Measurements from ENCODE around the gene CFAP97D1. TPM values are rescaled to one million over a fixed set of nuclear protein-coding genes. Genes with fewer than 3 reads are reported as not detected.

CFAP97D1 gene
- polyA plus RNA-seq, 2 of the 4 experiments (the other 2 are of a cell fraction) = not detected

DNA sequence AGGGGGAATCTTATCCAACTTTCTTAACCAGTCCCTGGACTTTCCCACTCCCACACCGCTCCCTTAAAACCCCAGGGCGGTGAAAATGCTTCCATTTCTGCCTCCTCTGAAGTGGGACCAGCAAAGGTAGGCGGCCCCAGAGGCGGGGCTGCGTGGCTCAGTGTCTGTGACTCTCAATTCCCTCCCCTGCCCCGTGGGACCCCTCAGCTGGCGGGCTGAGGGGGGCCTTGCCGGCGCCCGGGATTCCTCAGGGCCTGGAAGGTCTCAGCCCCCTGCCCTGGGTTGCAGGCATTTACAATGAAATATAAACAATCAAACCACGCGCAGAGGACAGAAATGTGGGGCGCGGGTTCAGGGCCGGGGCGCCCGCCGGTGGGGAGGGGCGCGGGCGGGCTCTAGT is 25.3 kb upstream of the CFAP97D1 start:
- Histone ChIP-seq H3K4me3 (no peak overlapping the region), H3K4me2 (no peak overlapping the region), H3K4me1 (peaks cover 13% of the 10 kb centered on the region), H3K27ac (no peak overlapping the region), H3K9me3 (no peaks in the 10 kb centered on the region)
- no peak for ATAC-seq
- POLR2A ChIA-PET = no interaction called here
- no peak for TF ChIP-seq SREBF2 (IDR thresholded peaks at IDR 0.05)
- TF ChIP-seq HES2 (IDR thresholded peaks at IDR 0.05) = no peak
- TF ChIP-seq MAZ (IDR thresholded peaks at IDR 0.05; ENCODE audit: borderline replicate concordance, low read depth, low read length) = no peak
- no peak for TF ChIP-seq ZC3H11A (IDR thresholded peaks at IDR 0.05)
- no peak for TF ChIP-seq CBX8 (IDR thresholded peaks at IDR 0.05)
- TF ChIP-seq CHD2 (IDR thresholded peaks at IDR 0.05; ENCODE audit: low read length, partially characterized antibody) = no peak
- TF ChIP-seq RARB (CRISPR knock-in tag; IDR thresholded peaks at IDR 0.05) = no peak
- no peak for TF ChIP-seq ZFP36 (IDR thresholded peaks at IDR 0.05; ENCODE audit: borderline replicate concordance, partially characterized antibody)
- TF ChIP-seq TP53 (CRISPR knock-in tag; IDR thresholded peaks at IDR 0.05) = no peak
- TF ChIP-seq USF2 (IDR thresholded peaks at IDR 0.05) = no peak
- TF ChIP-seq HOXB13 (CRISPR knock-in tag; IDR thresholded peaks at IDR 0.05; ENCODE audit: low read depth) = no peak
- no peak for TF ChIP-seq E2F6 (IDR thresholded peaks at IDR 0.05; ENCODE audit: borderline replicate concordance, low read depth)
- TF ChIP-seq RCOR1 (IDR thresholded peaks at IDR 0.05; ENCODE audit: low read depth, low read length) = no peak
- no peak for DNase-seq (ENCODE audit: low read depth in 1 of 2, low spot score in 1 of 2)
- no peak for FAIRE-seq
- 91% methylated on average over 15 of the region's 21 CpGs for WGBS (ENCODE audit: missing lambda C conversion rate)
- CTCF ChIA-PET = interaction anchor here (1.1 to 13.9 kb wide), 5 partner anchors 11 to 271 kb away, joined by 3 to 288 read pairs (median 180); partner anchors contain the start of gene DHX8

DNA sequence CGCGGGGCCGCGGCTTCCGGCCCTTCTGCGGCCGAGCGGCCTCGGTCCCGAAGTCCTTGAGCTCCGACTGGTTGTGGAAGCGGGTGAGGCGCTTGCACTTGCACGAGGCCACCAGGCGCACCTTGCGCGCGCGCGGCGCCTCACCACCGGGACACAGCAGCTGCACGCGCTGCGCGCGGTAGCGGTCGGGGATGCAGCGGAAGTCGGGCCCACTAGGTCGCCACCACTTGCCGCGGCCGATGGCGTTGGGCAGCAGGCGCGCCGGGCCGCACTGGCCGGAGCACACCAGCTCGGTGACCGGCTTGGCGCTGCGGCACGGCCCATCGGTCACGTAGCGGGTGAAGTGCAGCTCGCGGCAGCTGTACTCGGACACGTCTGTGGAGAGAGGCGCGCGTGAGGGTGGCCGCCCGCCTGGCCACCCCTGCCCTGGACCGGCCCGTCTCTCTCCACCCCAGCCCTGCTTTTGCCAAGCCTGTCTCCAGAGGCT is 24.8 kb upstream of the CFAP97D1 start:
- no peak overlapping the region for H3K4me2 ChIP-seq
- TF ChIP-seq, protein P1, sequence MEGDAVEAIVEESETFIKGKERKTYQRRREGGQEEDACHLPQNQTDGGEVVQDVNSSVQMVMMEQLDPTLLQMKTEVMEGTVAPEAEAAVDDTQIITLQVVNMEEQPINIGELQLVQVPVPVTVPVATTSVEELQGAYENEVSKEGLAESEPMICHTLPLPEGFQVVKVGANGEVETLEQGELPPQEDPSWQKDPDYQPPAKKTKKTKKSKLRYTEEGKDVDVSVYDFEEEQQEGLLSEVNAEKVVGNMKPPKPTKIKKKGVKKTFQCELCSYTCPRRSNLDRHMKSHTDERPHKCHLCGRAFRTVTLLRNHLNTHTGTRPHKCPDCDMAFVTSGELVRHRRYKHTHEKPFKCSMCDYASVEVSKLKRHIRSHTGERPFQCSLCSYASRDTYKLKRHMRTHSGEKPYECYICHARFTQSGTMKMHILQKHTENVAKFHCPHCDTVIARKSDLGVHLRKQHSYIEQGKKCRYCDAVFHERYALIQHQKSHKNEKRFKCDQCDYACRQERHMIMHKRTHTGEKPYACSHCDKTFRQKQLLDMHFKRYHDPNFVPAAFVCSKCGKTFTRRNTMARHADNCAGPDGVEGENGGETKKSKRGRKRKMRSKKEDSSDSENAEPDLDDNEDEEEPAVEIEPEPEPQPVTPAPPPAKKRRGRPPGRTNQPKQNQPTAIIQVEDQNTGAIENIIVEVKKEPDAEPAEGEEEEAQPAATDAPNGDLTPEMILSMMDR (IDR thresholded peaks at IDR 0.05) = no peak
- TF ChIP-seq NPAS2 (CRISPR knock-in tag; IDR thresholded peaks at IDR 0.05; ENCODE audit: borderline replicate concordance) = no peak
- TF ChIP-seq E2F6 (IDR thresholded peaks at IDR 0.05; ENCODE audit: borderline replicate concordance, low read depth) = no peak
- no peak for TF ChIP-seq ZC3H11A (IDR thresholded peaks at IDR 0.05)
- no peak for TF ChIP-seq SMC3 (IDR thresholded peaks at IDR 0.05)
- TF ChIP-seq RAD21 (conservative IDR thresholded peaks at IDR 0.05 in 1 of 2, IDR thresholded peaks at IDR 0.05 in 1 of 2) = no peak
- TF ChIP-seq EHF (CRISPR knock-in tag; IDR thresholded peaks at IDR 0.05) = no peak
- no peak for TF ChIP-seq NR3C1 (IDR thresholded peaks at IDR 0.05)
- TF ChIP-seq HEYL (CRISPR knock-in tag; IDR thresholded peaks at IDR 0.05) = no peak
- TF ChIP-seq, protein P2, sequence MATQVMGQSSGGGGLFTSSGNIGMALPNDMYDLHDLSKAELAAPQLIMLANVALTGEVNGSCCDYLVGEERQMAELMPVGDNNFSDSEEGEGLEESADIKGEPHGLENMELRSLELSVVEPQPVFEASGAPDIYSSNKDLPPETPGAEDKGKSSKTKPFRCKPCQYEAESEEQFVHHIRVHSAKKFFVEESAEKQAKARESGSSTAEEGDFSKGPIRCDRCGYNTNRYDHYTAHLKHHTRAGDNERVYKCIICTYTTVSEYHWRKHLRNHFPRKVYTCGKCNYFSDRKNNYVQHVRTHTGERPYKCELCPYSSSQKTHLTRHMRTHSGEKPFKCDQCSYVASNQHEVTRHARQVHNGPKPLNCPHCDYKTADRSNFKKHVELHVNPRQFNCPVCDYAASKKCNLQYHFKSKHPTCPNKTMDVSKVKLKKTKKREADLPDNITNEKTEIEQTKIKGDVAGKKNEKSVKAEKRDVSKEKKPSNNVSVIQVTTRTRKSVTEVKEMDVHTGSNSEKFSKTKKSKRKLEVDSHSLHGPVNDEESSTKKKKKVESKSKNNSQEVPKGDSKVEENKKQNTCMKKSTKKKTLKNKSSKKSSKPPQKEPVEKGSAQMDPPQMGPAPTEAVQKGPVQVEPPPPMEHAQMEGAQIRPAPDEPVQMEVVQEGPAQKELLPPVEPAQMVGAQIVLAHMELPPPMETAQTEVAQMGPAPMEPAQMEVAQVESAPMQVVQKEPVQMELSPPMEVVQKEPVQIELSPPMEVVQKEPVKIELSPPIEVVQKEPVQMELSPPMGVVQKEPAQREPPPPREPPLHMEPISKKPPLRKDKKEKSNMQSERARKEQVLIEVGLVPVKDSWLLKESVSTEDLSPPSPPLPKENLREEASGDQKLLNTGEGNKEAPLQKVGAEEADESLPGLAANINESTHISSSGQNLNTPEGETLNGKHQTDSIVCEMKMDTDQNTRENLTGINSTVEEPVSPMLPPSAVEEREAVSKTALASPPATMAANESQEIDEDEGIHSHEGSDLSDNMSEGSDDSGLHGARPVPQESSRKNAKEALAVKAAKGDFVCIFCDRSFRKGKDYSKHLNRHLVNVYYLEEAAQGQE (IDR thresholded peaks at IDR 0.05) = no peak
- TF ChIP-seq KDM5A (IDR thresholded peaks at IDR 0.05) = no peak
- no peak for TF ChIP-seq CBX2 (IDR thresholded peaks at IDR 0.05; ENCODE audit: borderline replicate concordance, low read depth)
- TF ChIP-seq BCL3 (IDR thresholded peaks at IDR 0.05) = no peak
- TF ChIP-seq HES2 (IDR thresholded peaks at IDR 0.05) = no peak
- no peak for TF ChIP-seq NFE2L2 (conservative IDR thresholded peaks at IDR 0.05; ENCODE audit: low read length)
- no peak for TF ChIP-seq FOSB (CRISPR knock-in tag; IDR thresholded peaks at IDR 0.05)
- no peak for TF ChIP-seq CEBPB (IDR thresholded peaks at IDR 0.05)
- TF ChIP-seq FOXS1 (CRISPR knock-in tag; IDR thresholded peaks at IDR 0.05) = no peak
- no peak for TF ChIP-seq RNF2 (IDR thresholded peaks at IDR 0.05; ENCODE audit: borderline replicate concordance, low read depth)

More for the DNA sequence above, 24.8 kb upstream of the CFAP97D1 start:
- CTCF ChIA-PET = interaction anchor here (1.1 to 13.9 kb wide), 5 partner anchors 11 to 272 kb away, joined by 3 to 288 read pairs (median 180); partner anchors contain the start of gene DHX8
- Histone ChIP-seq H3K9me3 (no peaks in the 10 kb centered on the region), H3K4me1 (peaks cover 16% of the 10 kb centered on the region), H3K4me3 (no peak overlapping the region), H3K27ac (no peak overlapping the region)
- DNase-seq (ENCODE audit: low read depth in 1 of 2, low spot score in 1 of 2) (no peak), ATAC-seq (no peak), FAIRE-seq (no peak)
- WGBS (ENCODE audit: missing lambda C conversion rate) = 95% methylated on average over 60 of the region's 60 CpGs
- POLR2A ChIA-PET = no interaction called here

Measured in A549 (cell line).